ENCODE data around the gene C1orf53.

C1orf53 gene

GRCh38 chr1:197912739-197913494 lies 10.5 kb downstream of the C1orf53 start:
- no peak for DNase-seq (ENCODE audit: low read depth)
- peak overlapping the region; percentile 21 for H3K4me3 ChIP-seq (ENCODE audit: low read length)
- TF ChIP-seq, protein P1, sequence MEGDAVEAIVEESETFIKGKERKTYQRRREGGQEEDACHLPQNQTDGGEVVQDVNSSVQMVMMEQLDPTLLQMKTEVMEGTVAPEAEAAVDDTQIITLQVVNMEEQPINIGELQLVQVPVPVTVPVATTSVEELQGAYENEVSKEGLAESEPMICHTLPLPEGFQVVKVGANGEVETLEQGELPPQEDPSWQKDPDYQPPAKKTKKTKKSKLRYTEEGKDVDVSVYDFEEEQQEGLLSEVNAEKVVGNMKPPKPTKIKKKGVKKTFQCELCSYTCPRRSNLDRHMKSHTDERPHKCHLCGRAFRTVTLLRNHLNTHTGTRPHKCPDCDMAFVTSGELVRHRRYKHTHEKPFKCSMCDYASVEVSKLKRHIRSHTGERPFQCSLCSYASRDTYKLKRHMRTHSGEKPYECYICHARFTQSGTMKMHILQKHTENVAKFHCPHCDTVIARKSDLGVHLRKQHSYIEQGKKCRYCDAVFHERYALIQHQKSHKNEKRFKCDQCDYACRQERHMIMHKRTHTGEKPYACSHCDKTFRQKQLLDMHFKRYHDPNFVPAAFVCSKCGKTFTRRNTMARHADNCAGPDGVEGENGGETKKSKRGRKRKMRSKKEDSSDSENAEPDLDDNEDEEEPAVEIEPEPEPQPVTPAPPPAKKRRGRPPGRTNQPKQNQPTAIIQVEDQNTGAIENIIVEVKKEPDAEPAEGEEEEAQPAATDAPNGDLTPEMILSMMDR (IDR thresholded peaks at IDR 0.05; ENCODE audit: insufficient read depth, low read depth, low read length, missing control alignments): no peak

- H3K4me3 ChIP-seq (ENCODE audit: low read length): no peak overlapping the region
- no peak for DNase-seq (ENCODE audit: low read depth)
- TF ChIP-seq, protein P1 (IDR thresholded peaks at IDR 0.05; ENCODE audit: insufficient read depth, low read depth, low read length, missing control alignments): no peak
Observed at GRCh38 chr1:197913495-197914276, 11.3 kb downstream of the C1orf53 start.

DNA sequence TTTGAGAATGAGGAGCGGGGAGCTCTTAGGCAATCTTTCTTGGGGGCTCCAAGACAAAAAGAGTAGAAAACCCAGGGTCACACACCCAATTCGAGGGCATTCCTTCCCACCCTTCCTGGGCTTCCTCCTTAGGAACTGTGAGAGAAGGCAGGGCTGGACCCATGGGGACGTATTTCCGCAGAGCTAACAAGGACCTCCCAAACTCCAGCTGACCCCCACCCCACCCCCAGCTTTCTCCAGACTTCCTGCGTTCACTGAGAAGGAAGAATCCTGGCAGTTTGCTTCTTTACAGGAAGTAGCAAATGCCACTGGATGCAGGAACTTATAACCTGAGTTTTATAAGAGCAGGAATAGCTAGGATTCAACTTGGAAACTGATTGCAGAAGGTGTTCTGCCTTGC lies 12.1 kb downstream of the C1orf53 start:
- no peak for DNase-seq (ENCODE audit: low read depth)
- H3K4me3 ChIP-seq (ENCODE audit: low read length): no peak overlapping the region
- TF ChIP-seq, protein P1 (IDR thresholded peaks at IDR 0.05; ENCODE audit: insufficient read depth, low read depth, low read length, missing control alignments): no peak

DNA sequence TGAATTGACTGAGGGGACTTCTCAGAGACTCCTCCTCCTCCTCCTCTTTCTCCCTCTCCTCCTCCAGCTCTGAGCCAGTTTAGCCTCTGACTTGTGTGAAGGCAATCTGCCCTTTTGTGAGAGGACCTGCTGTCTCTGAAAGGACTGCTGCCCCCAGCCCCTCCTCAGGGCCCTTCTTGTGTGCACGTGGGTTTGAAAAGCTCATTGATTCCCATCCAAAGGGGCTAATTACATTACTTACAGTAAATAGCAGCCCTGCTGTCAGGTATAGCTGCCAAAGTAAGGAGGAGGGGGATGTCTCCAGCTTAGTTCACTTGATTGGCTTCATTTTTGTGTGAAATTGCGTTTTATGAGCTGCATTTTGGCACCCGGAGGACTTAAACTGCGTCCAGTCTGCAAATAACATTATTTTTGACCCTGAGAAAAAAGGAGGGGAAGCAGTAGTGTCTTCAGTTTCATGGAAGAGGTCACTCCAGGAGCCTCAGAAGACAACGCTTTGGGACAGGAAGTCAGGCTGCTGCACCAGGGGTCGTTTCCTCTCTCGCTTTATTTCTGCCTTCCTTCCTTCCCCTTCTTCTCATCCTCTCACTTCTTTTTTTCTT lies 12.9 kb downstream of the C1orf53 start:
- TF ChIP-seq, protein P1 (IDR thresholded peaks at IDR 0.05; ENCODE audit: insufficient read depth, low read depth, low read length, missing control alignments): no peak
- no peak overlapping the region for H3K4me3 ChIP-seq (ENCODE audit: low read length)
- no peak for DNase-seq (ENCODE audit: low read depth)

GRCh38 chr1:197915862-197916499 lies 13.6 kb downstream of the C1orf53 start:
- peak overlapping the region; percentile 4 for H3K4me3 ChIP-seq (ENCODE audit: low read length)
- DNase-seq (ENCODE audit: low read depth): peak; percentile 61

GRCh38 chr1:197916500-197916983 lies 14.1 kb downstream of the C1orf53 start:
- H3K4me3 ChIP-seq (ENCODE audit: low read length): no peak overlapping the region
- TF ChIP-seq, protein P1 (IDR thresholded peaks at IDR 0.05; ENCODE audit: insufficient read depth, low read depth, low read length, missing control alignments): no peak
- no peak for DNase-seq (ENCODE audit: low read depth)

More at GRCh38 chr1:197915862-197916499, 13.6 kb downstream of the C1orf53 start:
- TF ChIP-seq, protein P1 (IDR thresholded peaks at IDR 0.05; ENCODE audit: insufficient read depth, low read depth, low read length, missing control alignments): peak; percentile 54
